H1 (cell line): Measurements from ENCODE around the gene TOMT. TPM values are rescaled to one million over a fixed set of nuclear protein-coding genes. Genes with fewer than 3 reads are reported as not detected.

Source experiments
- CTCF ChIA-PET: fragments of 300-600 bp; sonication (Branson Sonifier 250); formaldehyde crosslinking; loops from one replicate; lab custom pipeline; 2021; ENCODE audit not compliant: partially characterized antibody; lab: Charles Lee
- POLR2A ChIA-PET: fragments of 300-600 bp; sonication (Branson Sonifier 250); formaldehyde crosslinking; loops from one replicate; lab custom pipeline; 2021; ENCODE audit warnings: inconsistent platforms; ENCODE audit not compliant: partially characterized antibody; lab: Charles Lee
- DNase-seq, 2 experiments: peaks; one replicate each; pipeline versions ENCODE4 v3.0.0 to v3.0.0-alpha.2; 2010 to 2022; ENCODE audit warnings: low spot score in 2 of 2, low read depth in 1 of 2, mixed read lengths in 1 of 2
- FAIRE-seq: peaks from 2 replicates; lab custom pipeline; 2011; peaks lifted over from hg19 to GRCh38; lab: Jason Lieb, UNC
- H2AFZ ChIP-seq: 2 replicates; pipeline ENCODE4 v1.8.1; 2012; ENCODE audit warnings: low read length, inconsistent platforms
- H2AK5ac ChIP-seq: 2 replicates; pipeline ENCODE4 v1.6.1; 2013; ENCODE audit warnings: low read depth, low read length
- H2BK120ac ChIP-seq: replicated peaks from 2 replicates; pipeline ENCODE3; 2013; ENCODE audit warnings: low read depth, low read length, inconsistent platforms
- H2BK12ac ChIP-seq: 2 replicates; pipeline ENCODE4 v1.6.1; 2013; ENCODE audit warnings: low read depth, low read length
- H2BK15ac ChIP-seq: 2 replicates; pipeline ENCODE4 v1.6.1; 2013; ENCODE audit warnings: low read length
- H2BK20ac ChIP-seq: 2 replicates; pipeline ENCODE4 v1.6.1; 2013; ENCODE audit warnings: low read length
- H2BK5ac ChIP-seq: 2 replicates; pipeline ENCODE4 v1.6.1; 2013; ENCODE audit warnings: low read depth, low read length
- H3K14ac ChIP-seq: 2 replicates; pipeline ENCODE4 v1.6.1; 2013; ENCODE audit warnings: inconsistent platforms; ENCODE audit not compliant: insufficient read length
- H3K18ac ChIP-seq: 2 replicates; pipeline ENCODE4 v1.6.1; 2013; ENCODE audit warnings: low read length; ENCODE audit errors: extremely low read depth
- H3K23ac ChIP-seq: 2 replicates; pipeline ENCODE4 v1.6.1; 2013; ENCODE audit warnings: inconsistent platforms; ENCODE audit not compliant: insufficient read length
- H3K23me2 ChIP-seq: 2 replicates; pipeline ENCODE4 v1.6.1; 2013; ENCODE audit warnings: low read depth, low read length
- H3K27ac ChIP-seq: 2 replicates; pipeline ENCODE4 v1.6.1; 2011; ENCODE audit warnings: low read depth, low read length, inconsistent platforms
- H3K27me3 ChIP-seq, 4 experiments: replicated peaks in 1 of 4; 1 replicate in 1 of 4; 2 replicates in 3 of 4; pipeline versions ENCODE4 v1.6.1 to v1.8.1; 2011 to 2013; ENCODE audit warnings: low read length in 3 of 4, mild to moderate bottlenecking in 3 of 4, inconsistent platforms in 2 of 4, mixed read lengths in 2 of 4, moderate library complexity in 1 of 4; ENCODE audit not compliant: control insufficient read depth in 3 of 4, insufficient read depth in 3 of 4; ENCODE audit errors: extremely low read depth in 1 of 4
- H3K36me3 ChIP-seq, 4 experiments: 2 replicates each; pipeline versions ENCODE4 v1.6.1 to v1.8.1; 2011 to 2013; ENCODE audit warnings: mild to moderate bottlenecking in 4 of 4, low read length in 3 of 4, moderate library complexity in 2 of 4, control low read depth in 1 of 4, inconsistent platforms in 1 of 4; ENCODE audit not compliant: insufficient read depth in 4 of 4, control insufficient read depth in 2 of 4
- H3K4ac ChIP-seq: replicated peaks from 2 replicates; pipeline ENCODE3; 2013; ENCODE audit warnings: low read length, low read depth, mixed read lengths, inconsistent platforms; ENCODE audit not compliant: insufficient read length
- H3K4me1 ChIP-seq, 4 experiments: replicated peaks in 1 of 4; 1 replicate in 1 of 4; 2 replicates in 3 of 4; pipeline versions ENCODE4 v1.6.1 to v1.8.1; 2011 to 2013; ENCODE audit warnings: low read length in 3 of 4, inconsistent platforms in 2 of 4, mixed read lengths in 1 of 4; ENCODE audit not compliant: insufficient read depth in 4 of 4, control insufficient read depth in 3 of 4
- H3K4me2 ChIP-seq, 2 experiments: 2 replicates each; pipeline versions ENCODE4 v1.6.1 to v1.8.1; 2011 to 2013; ENCODE audit warnings: low read depth in 2 of 2, low read length in 2 of 2, control low read depth in 1 of 2, inconsistent platforms in 1 of 2, mild to moderate bottlenecking in 1 of 2; ENCODE audit not compliant: insufficient read depth in 1 of 2
- H3K4me3 ChIP-seq, 4 experiments: fragments of 200-600, 300-600 bp in 1 of 4; sonication (generic), shearing (Covaris generic), sonication (Bioruptor Twin) in 1 of 4; 2 replicates each; pipeline versions ENCODE4 v1.5.1 to v1.8.1; 2011 to 2016; ENCODE audit warnings: low read length in 4 of 4, low read depth in 3 of 4, control low read depth in 2 of 4, inconsistent platforms in 2 of 4, mild to moderate bottlenecking in 2 of 4, mixed read lengths in 1 of 4, moderate library complexity in 1 of 4; ENCODE audit not compliant: insufficient read depth in 2 of 4; ENCODE audit errors: extremely low read depth in 1 of 4
- H3K56ac ChIP-seq: replicated peaks from 2 replicates; pipeline ENCODE3; 2013; ENCODE audit warnings: low read depth, mild to moderate bottlenecking, mixed read lengths, low read length, inconsistent platforms; ENCODE audit not compliant: insufficient read length
- H3K79me1 ChIP-seq: 2 replicates; pipeline ENCODE4 v1.6.1; 2013; ENCODE audit warnings: low read depth, low read length, control low read depth
- H3K79me2 ChIP-seq, 2 experiments: 2 replicates each; pipeline versions ENCODE4 v1.6.1 to v1.8.1; 2012 to 2013; ENCODE audit warnings: low read length in 2 of 2, mild to moderate bottlenecking in 2 of 2, inconsistent platforms in 1 of 2; ENCODE audit not compliant: insufficient read depth in 2 of 2, control insufficient read depth in 1 of 2
- H3K9ac ChIP-seq, 4 experiments: replicated peaks in 1 of 4; 1 replicate in 1 of 4; 2 replicates in 3 of 4; pipeline versions ENCODE4 v1.6.1 to v1.8.1; 2011 to 2013; ENCODE audit warnings: low read depth in 3 of 4, low read length in 3 of 4, control low read depth in 2 of 4, mild to moderate bottlenecking in 2 of 4, moderate library complexity in 2 of 4, inconsistent platforms in 1 of 4; ENCODE audit errors: extremely low read depth in 1 of 4
- H3K9me3 ChIP-seq, 2 experiments: 2 replicates each; pipeline versions ENCODE4 v1.6.1 to v1.8.1; 2012 to 2013; ENCODE audit warnings: mild to moderate bottlenecking in 2 of 2, moderate library complexity in 2 of 2, control low read depth in 1 of 2, inconsistent platforms in 1 of 2, low read depth in 1 of 2, low read length in 1 of 2, mixed read lengths in 1 of 2; ENCODE audit not compliant: insufficient read depth in 2 of 2
- H4K20me1 ChIP-seq, 2 experiments: replicated peaks in 1 of 2; 2 replicates each; pipeline versions ENCODE3 to v1.8.1; 2011 to 2013; ENCODE audit warnings: inconsistent platforms in 2 of 2, low read length in 2 of 2, mild to moderate bottlenecking in 1 of 2; ENCODE audit not compliant: insufficient read depth in 2 of 2, control insufficient read depth in 1 of 2
- H4K5ac ChIP-seq: 2 replicates; pipeline ENCODE4 v1.6.1; 2013; ENCODE audit warnings: low read length, low read depth, mixed read lengths, inconsistent platforms; ENCODE audit not compliant: insufficient read length
- H4K8ac ChIP-seq: 2 replicates; pipeline ENCODE4 v1.8.0; 2013; ENCODE audit warnings: mild to moderate bottlenecking, moderate library complexity, low read length, inconsistent platforms; ENCODE audit not compliant: insufficient read depth; ENCODE audit errors: extremely low read depth
- H4K91ac ChIP-seq: replicated peaks from 2 replicates; pipeline ENCODE3; 2013; ENCODE audit warnings: low read length, mixed read lengths, inconsistent platforms; ENCODE audit not compliant: insufficient read length
- ATF3 ChIP-seq: IDR thresholded peaks from 2 replicates; pipeline ENCODE4 v1.6.1; 2011; ENCODE audit warnings: low read depth, mild to moderate bottlenecking, low read length; ENCODE audit not compliant: insufficient read depth
- KDM4A ChIP-seq: IDR thresholded peaks from one replicate; pipeline ENCODE4 v1.7.1; 2012; ENCODE audit warnings: low read depth, mild to moderate bottlenecking, moderate library complexity, low read length, inconsistent platforms; ENCODE audit not compliant: severe bottlenecking
- PHF8 ChIP-seq: fragments of 200-600 bp; sonication (generic); conservative IDR thresholded peaks from 2 replicates; pipeline ENCODE4 v1.7.1; 2012; ENCODE audit warnings: low read depth, mild to moderate bottlenecking, inconsistent platforms, low read length, moderate library complexity
- TCF12 ChIP-seq: IDR thresholded peaks from 2 replicates; pipeline ENCODE4 v1.6.1; 2011; ENCODE audit warnings: low read depth, mild to moderate bottlenecking, low read length
- ZNF274 ChIP-seq: IDR thresholded peaks from 2 replicates; pipeline ENCODE4 v1.7.0; 2012; ENCODE audit warnings: low read length, borderline replicate concordance; ENCODE audit errors: extremely low read depth
- WGBS, 2 experiments: shearing (Covaris generic) in 1 of 2; methylation state at CpG; one replicate each; pipeline versions ENCODE4 v1.1.6 to v1.1.7; 2013 to 2015; ENCODE audit warnings: low lambda C conversion rate in 2 of 2, mixed read lengths in 2 of 2, inconsistent platforms in 1 of 2, low coverage in 1 of 2, missing lambda C conversion rate in 1 of 2; ENCODE audit not compliant: insufficient replicate concordance in 2 of 2, insufficient coverage in 1 of 2, insufficient read length in 1 of 2; ENCODE audit errors: extremely low coverage in 1 of 2, missing lambda C conversion rate in 1 of 2; 5-methylcytosine and 5-hydroxymethylcytosine counted together
- polyA plus RNA-seq, 7 experiments: library from polyadenylated mRNA; depleted of rRNA in 3 of 7; stranded (reverse) in 5 of 7; unstranded in 2 of 7; fragments of >200 nt in 5 of 7; fragments of 200-250 nt in 2 of 7; gene quantifications; 1 replicate in 5 of 7; 2 replicates in 1 of 7; 4 replicates in 1 of 7; pipeline versions ENCODE4 v1.2.1 to v1.2.3, GENCODE V29; 2011 to 2013; ENCODE audit warnings: missing spikeins in 2 of 7, mixed read lengths in 2 of 7
- total RNA-seq: library from RNA; stranded (reverse); fragmentation: NEBNext Ultra II Directional; extraction: Animal tissue kit (Norgen Biotek cat#: 25700); gene quantifications from 2 replicates; pipeline ENCODE4 v1.2.1, GENCODE V29; 2021

The TOMT gene
- total and polyA plus RNA-seq, 2 of the 8 experiments (the other 6 are each of a cell fraction or from before 2014, with no cell fraction given) = 0.11 TPM; not detected in 1

- H3K56ac ChIP-seq = no peak overlapping the region
- H3K4me1 ChIP-seq = peaks cover 0 to 4% (median 0%) of the 10 kb centered on the region in 4 experiments; a peak in 4 of 7 replicates
- H4K8ac ChIP-seq = no peak overlapping the region
- no peak overlapping the region for H3K14ac ChIP-seq
- TF ChIP-seq TCF12 = no peak
- TF ChIP-seq KDM4A = no peak
- TF ChIP-seq PHF8 = no peak
- TF ChIP-seq ATF3 = no peak
- no peak for TF ChIP-seq ZNF274
- H2BK5ac ChIP-seq = no peak overlapping the region
- H3K4me2 ChIP-seq = no peak overlapping the region
- no peak for DNase-seq
- POLR2A ChIA-PET = no interaction called here
- no peaks in the 10 kb centered on the region; the same call in 1 of the 2 replicates for H3K79me1 ChIP-seq
- H2BK15ac ChIP-seq = no peak overlapping the region
- no peak overlapping the region for H3K27ac ChIP-seq
- no peak overlapping the region for H3K4me3 ChIP-seq
- no peak overlapping the region for H4K5ac ChIP-seq
- no peak overlapping the region for H2BK12ac ChIP-seq
- no peak overlapping the region for H3K23ac ChIP-seq
- H2AFZ ChIP-seq = no peak overlapping the region
- no peak for FAIRE-seq
- H2BK20ac ChIP-seq = no peak overlapping the region
- H2BK120ac ChIP-seq = no peak overlapping the region
- no peak overlapping the region for H2AK5ac ChIP-seq
- H3K36me3 ChIP-seq = no peaks in the 10 kb centered on the region; a peak in 2 of 8 replicates
- no peak overlapping the region for H3K18ac ChIP-seq
- peaks cover 4% of the 10 kb centered on the region for H3K23me2 ChIP-seq
- H3K9me3 ChIP-seq = no peaks in the 10 kb centered on the region
- CTCF ChIA-PET = interaction anchor here (0.6 kb wide), 1 partner anchor 114 kb away, joined by 3 read pairs; no protein-coding TSS in a partner anchor
- 86% methylated on average over 1 of the region's 1 CpG; no CpG with 5 or more reads in 1 of the 2 experiments for WGBS, 2 experiments
- no peak overlapping the region for H3K4ac ChIP-seq
- H4K91ac ChIP-seq = no peak overlapping the region
- no peaks in the 10 kb centered on the region for H3K79me2 ChIP-seq
- H3K9ac ChIP-seq = no peak overlapping the region
- H4K20me1 ChIP-seq = no peaks in the 10 kb centered on the region
- peaks cover 0 to 9% (median 2%) of the 10 kb centered on the region in 4 experiments; a peak in 6 of 7 replicates for H3K27me3 ChIP-seq
Measured at GRCh38 chr11:72114570-72114969, 8.8 kb downstream of the TOMT start.
